GM21390 (cell line): Measurements from ENCODE around the gene S100A9.
"Not testable (repeated sequence)": the region's sequence is repeated elsewhere in the genome, so short reads cannot be mapped to it uniquely, and the experiment has no call there.

Experiments used
- ATAC-seq: cut with Tn5 transposase; IDR thresholded peaks from one replicate; pipeline ENCODE4 v1.9.1; 2021; ENCODE audit not compliant: unreplicated experiment

The S100A9 gene

DNA sequence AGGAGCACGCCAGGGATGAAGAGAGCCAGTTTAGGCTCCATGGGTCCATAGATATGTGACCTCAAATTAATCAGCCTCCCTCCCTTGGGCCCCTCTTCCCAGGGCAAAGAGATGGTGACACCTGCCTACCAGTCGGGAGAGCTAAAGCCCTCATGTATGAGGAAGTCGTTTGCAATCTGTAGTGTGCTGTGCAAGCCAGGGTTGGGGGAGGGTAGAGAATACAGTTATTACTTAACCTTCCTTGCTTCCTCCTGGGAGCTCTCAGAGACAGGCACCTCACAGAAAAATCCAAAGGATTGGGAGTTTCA, 13.0 kb upstream of the S100A9 start:
- no peak for ATAC-seq

DNA sequence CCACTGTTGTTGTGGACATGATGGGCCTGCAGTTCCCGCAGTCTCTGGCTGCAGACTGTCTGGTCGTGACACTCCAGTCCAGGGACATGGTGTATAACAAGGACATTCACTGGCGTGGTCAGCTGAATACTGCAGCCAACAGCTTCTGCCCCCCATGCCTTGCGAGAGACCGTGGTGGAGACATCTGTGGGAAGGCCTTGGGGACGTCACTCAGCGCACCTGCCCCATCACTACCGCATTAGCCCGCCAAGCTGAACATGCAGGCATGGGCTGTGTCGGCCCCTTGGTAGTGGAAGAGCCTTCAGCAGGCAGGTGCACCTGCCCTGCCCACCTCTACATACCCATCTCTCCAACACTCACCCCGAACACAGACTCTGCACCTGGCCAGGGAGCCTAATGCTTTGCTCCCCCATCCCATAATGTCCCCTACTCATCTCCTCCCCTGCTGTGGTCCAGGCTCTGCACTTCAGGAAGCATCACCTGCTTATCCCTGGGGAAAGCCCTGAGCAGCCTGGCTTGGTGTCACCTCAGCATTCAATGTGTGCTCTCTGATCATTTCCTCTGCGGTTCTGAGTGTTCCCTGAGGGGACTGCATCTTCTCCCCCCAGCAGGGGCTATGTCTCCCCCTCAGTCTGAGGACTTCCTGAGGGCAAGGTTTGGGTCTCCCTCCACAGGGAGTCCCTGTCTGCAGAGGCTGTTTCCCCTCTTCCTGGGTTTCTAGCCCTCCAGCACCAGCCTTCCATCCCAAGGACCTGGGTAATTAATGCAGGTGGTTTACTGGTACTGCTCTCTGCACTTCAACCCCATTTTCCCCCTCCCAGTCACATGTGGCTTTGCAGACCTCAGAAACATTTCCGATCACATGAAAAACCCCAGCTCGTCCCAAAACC, 12.2 kb upstream of the S100A9 start:
- ATAC-seq, result peak; percentile 46

DNA sequence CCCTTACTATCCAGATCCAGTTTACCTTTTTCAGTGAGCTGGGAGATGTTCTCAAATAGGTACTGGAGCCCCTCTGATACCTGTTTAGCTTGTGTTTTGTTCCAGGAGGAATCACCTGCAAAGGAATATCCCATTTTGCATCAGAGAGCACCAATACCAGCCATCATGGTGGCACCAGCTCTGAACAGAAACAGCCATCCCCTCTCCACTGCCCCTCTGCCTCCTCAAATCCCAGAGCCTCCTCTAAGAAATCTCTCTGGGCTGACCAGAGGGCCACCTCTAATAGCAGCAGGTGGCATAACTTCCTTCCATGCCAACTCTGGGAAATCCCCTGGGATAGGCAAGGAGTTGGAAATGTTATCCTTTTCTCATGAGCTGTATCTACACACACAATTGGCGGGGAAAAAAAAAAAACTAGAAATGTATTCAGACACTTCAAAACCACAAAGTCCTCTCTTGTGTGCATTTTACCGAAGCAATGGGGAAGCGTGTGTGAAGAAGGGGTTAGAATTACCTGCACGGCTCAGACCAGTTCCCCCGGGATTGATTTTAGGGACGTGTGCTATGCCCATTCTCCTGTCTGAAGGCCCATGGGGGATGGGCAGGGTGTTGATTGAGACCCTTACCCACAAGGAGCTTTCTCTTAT, 11.5 kb upstream of the S100A9 start:
- ATAC-seq, result no peak

DNA sequence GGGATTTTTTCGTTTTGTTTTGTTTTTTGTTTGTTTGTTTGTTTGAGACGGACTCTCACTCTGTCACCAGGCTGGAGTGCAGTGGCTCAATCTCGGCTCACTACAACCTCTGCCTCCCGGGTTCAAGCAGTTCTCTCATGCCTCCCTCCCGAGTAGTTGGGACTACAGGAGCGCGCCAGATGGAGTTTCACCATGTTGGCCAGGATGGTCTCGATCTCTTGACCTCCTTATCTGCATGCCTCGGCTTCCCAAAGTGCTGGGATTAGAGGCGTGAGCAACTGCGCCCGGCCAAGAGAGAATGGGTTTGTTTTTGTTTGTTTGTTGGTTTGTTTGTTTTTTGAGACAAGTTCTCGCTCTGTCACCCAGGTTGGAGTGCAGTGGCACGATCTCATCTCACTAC, 10.6 kb upstream of the S100A9 start:
- not testable (repeated sequence) for ATAC-seq

DNA sequence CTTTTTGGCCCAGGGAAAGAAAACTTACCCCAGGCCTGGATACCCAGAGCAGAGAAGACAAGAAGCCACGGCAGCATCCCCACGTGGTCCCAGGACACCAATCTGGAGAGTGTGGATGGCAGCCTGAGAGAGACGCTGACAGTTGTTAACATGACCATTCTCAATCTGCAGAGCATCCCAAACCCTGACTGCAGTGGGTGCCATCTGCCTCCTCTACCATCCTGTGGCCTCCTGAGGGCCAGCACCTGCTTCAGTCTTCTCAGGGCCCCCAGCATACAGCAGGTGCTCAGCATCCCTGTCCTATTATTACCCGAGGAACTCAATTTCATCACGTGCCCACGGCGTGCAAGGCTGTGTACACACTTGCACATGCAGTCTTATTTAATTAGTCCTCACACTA, 9.8 kb upstream of the S100A9 start:
- ATAC-seq, result no peak

DNA sequence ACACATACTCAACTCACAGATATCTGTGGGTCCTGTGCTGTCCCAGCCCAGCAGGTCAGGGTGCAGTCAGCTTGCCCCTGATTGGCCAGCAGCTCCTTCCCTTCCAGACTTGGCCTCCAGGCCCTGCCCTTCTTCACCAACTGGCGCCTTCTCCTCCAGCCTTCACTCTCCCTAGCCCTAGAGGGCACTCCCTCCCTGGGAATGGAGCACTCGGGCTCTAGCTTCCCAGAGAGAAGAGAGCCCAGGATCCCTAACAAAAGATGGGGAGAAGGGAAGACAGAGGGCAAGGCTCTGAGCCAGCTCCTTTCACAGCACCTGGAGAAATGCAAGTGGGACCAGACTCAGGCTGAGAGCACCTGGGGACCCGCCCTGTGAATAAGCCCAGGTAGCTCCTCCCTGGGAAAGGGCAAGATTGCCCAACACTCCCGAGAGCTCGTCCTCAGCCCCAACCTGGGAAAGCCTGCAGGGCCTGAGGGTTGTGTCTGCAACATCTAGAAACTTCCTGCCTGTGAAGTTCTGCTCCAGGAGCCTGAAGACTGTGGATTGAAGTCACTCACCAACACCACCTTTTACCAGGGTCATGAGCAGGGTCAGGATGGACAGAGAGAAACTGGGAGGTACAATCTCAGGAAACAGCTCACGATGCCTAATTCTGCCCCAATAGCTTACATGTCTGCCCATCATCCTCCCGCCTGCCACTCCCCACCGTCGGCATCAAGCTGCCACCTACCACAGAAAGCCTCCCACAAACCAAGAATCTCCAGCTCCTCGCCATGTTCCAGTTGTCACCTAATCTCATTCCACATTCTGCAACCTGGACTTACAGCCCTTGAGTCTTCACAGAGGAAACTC, 8.9 kb upstream of the S100A9 start, which contains the start of gene PGLYRP4:
TSS of gene PGLYRP4 (minus strand) at position 331 of the 852 bp plus-strand sequence. CDS start 909 bp downstream, outside the sequence.
- no peak for ATAC-seq

DNA sequence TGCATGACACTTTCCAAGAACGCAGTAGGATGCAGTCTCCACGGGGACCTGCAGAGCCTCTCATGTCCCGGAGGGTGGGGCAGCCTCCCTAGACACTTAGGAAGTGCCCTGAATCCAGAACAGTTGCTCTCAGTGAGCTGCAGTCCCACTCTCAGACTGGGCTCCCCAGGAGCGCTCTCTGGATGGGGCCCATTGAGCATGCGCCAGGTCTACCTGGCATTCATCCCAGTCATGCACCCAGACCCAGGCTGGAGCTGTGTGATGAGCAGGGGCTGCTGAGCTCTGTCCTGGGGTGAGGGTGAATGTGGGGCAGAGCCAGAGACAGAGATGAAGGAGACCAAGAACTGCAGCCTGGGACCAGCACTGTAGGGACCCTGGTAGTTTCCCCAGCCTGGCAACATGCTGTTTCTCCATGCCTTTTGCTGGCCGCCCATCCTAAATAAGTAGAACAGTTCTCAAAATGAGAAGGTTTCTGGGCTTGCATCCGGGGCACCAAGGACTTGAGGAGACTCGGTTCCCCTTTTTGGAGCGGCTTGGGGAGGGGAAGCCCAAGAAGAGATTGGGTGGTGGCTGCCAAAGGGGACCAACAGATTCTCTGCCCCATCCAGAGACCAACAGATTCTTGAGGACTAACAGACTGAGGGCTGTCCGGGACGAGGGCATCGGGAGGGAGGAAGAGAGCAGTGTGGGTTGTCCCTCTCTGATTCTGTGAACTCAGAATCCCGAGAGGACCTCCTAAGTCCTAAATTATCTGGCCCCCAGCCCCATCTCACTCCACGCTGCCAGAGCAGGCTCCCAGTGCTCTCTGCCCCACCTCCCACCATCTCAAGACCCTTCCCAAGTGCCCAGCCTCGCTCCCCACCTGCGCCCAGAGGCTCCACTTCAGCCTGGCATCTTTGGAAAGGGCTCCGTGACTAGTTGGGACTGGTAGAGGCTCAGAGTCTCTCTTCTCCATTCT, 8.0 kb upstream of the S100A9 start:
- ATAC-seq, result no peak

DNA sequence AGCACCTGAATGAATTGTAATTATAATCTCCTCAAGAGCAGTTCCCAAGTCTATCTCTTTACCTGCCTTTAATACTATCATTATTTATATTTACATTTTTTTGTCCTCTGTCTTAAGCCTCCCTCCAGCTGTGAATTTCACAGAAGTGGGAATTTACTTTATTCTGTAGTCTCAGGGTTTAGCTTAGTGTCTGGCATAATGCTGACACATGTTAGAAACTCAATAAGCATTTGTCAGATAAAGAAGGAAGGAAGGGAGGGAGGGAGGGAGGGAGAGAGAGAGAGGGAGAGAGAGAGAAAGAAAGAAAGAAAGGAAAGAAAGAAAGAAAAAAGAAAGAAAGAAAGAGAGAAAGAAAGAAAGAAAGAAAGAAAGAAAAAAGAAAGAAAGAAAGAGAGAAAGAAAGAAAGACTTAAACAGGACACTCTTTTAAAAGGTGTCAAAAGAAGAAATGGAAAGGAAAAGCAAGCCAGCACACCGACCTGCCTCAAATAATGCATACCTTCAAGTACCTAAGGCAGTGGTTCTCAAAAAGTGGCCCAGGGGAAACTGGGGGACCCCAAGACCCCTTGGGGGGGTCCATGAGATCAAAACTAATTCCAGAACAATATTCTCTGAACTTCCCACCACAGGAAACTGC, 7.2 kb upstream of the S100A9 start:
- ATAC-seq, result no peak

DNA sequence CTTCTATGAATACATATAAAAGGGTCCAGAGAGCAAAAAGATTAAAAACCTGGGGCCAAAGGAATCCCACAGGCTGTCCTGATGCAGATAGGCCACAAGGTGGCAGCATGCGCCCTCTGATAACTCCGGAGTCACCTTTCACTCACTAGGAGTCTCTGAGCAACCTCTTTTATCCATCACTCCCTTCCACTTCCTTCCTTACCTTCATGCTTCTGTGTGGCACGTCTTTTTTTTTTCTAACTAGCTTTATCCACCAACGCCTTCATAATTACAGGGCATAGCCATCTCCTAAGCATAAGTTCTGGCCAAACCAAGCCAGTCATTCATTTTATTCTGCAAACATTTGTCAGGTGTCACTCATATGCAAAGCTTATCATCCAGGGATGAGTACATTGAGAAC, 5.1 kb upstream of the S100A9 start:
- no peak for ATAC-seq

DNA sequence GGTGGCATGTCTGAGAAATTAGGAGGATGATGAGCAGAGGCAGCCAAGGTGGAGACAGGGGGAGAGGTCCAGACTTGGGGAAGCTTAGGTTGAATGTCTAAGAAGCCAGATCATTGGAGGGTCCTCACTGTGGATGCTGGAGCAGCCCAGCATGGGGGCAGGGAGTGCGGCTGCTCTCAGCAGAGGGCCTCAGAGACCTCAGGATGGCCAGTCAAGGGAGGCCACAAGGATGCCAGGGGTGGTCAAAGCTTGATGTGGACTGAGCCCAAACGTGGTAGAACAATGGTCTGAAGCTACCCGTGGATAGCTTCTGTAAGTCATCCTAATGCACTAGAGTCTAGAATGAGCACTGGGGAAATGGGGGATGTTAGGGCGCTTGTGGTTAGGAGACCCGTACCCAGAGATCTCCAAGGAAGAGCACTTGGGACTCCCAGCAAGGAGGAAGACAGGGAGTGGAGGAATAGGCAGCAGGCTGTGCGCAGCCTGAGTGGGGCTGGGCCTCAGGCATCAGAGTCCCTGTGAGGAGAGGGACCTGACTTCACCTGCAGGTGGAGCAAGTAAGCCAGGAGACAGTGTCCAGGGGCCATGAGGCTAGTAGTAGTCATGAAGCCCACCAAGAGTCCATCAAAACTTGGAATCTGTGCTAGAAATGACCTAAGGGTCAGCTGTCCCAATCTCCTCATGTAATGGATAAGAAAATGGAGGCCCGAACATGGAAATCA, 4.3 kb upstream of the S100A9 start:
- no peak for ATAC-seq

DNA sequence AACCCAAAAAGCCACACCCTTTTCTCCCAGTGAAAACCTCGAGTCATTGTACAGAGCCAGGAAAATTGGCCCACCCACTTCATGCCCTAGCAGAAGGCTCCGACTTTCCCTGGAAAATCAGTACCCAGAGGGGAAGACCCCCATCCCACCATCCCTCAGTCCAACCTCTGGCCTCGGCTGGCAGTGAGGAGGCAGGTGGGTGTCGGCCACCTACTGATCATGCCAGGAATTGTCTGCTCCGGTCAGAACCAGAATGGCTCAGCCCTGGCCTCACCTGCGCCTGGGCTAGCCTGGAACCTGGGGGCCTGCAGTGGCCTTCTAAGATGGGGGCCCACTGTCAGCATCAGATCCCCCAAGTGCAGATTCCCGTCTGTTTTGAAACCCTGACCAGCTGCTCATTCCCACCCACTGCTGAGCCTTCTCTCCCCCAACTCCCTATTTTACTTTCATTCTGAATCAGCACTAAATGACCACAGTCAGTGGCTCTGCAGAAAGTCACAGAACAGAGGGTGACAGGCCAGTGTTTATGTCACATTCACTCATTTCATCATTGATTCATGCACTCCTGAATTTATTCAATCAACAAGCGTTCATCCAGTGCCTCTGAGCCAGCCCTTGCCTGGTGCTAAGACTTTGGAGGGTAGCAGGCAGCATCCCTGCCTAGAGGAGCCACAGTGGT, 3.0 kb upstream of the S100A9 start:
- ATAC-seq, result no peak

DNA sequence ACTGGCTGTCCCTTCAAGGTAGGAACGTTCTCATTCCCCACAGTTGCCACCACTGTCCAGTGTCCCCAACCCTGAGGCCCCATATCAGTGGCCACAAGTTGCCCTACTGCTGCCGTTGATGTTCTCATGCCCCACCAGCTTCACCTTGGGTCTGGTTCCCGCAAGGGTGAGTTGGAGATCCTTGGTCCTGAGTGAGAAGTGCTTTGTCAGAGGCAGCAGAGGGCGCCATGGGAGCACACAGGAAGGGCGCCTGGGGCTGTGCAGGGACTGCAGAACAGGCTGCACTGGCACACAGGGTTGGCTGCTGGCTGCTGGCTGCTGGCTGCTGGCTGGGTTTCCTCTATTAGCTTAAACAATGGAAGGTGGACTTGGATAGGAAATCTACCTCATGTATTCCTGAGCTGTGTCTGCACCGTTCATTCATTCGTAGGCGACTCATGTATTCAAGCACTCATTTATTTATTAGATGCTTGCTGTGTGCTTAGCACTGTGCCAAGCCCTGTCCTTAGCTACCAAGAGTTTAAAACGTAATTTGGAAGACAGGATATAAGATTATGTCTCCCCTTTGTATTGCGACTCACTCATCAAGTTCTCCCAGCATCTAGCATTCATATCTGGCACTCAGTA, 2.1 kb upstream of the S100A9 start:
- no peak for ATAC-seq

DNA sequence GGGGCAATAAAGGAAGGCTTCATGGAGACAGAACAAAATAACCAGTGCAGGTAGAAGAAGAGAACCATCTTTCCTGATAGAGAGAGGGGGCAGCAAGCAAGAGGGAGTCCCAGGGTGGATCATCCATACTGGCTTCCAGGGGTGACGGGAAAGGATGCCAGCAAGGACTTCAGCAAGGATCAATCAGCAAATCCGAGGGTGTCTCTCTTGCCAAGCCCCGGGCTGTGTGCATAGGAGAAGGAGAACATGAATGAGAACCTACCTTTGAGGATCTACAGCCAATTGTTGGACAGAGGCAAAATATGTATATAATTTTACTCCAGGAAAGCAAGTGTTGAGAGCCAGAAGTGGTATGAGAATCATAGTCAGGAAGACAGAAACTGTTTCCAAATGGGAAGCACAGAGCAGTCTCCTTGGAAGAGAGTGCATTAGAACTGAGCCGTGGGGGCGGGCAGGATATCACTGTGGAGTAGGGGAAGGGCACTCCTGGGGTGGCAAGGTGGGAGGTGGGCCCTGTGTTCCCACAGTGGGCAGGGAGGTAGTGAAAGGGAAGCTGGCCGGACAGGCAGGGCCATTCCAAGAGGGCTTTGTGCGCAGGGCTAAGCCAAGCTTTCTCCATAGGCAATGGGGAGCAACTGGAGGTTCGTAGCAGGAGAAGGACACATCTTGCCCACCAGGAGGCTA, 1.1 kb upstream of the S100A9 start:
- ATAC-seq, result no peak

DNA sequence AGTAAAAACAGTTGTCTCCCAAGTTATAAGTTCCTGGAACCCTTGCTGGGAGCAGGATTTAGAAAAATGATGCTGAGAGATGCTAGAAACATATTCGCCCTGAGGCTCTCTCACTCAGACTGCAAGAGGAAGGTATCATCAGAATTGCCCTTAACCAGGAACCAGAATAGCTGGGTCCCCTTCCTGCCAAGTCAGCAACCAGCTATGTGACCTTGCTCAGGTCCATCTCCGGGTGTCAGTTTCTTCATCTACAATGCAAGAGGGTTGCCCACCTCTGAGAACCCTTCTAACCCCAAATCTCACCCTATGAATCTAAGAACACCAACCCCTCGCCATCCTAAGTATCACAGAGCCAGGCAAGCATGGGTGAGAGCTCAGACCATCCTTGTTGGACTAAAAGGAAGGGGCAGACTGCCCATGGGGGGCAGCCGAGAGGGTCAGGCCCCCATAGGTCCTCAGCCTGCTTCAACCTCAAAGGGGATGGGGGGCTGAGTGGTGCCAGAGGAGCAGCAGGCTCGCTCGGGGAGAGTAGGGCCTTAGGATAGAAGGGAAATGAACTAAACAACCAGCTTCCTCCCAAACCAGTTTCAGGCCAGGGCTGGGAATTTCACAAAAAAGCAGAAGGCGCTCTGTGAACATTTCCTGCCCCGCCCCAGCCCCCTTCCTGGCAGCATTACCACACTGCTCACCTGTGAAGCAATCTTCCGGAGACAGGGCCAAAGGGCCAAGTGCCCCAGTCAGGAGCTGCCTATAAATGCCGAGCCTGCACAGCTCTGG, 390 bp upstream of the S100A9 start:
- no peak for ATAC-seq

DNA sequence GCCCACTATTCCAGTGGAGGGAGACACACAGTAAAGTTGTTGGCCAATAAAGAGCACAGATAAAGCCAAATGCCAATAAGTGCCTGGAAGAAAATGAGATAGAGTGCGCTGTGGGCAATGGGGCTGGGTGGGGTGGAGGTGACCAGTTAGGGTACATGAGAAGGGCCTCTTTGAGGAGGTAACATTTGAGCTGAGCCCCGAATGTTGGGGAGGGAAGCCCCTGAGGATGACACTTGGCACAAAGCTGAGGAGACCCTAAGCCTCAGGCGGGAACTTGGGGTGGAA, 979 bp downstream of the S100A9 start:
- no peak for ATAC-seq

DNA sequence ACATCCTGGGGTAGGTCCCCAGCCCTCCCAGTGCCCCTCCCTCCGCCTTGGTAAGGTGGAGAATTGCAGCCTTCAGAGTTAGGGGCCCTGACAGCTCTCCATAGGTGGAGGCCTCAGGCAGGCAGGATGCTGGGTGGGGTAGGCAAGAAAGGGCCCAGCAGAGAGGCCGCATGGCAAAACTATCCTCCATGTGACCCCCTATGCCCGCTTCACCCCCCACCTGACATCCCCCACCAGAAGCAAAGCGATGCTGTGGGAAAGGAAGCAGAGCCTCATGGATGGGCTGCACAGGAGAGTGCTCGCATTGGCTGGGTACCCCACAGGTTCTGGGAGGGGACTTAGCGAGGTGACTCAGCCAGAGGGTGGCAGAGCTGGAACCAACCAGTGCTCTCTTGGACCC, 1.6 kb downstream of the S100A9 start:
- ATAC-seq, result no peak

DNA sequence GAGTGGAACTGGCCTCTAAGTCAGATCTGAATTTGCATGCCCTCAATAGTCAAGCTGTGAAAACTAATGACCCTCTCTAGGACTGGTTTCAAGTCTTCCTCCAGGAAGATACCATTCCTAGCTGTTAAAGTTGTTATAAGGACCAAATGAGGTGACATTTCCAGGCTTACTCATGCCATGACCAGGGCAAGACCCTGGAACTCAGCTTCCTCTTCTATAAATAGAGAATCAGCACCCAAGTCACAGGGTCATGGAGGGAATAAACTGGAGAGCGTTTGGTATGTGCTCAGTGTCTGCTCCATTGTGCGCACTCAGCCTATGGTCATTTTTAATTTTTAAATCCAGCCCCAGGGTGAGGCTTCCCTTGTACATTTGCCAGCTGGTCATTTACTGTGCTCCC, 2.5 kb downstream of the S100A9 start:
- ATAC-seq, result no peak
